ENCODE measurements around the gene OR9G1.
"Not testable (repeated sequence)": the region's sequence is repeated elsewhere in the genome, so short reads cannot be mapped to it uniquely, and the experiment has no call there.

OR9G1 gene
- total RNA-seq, result 0 reads per million in 2 donors

DNA sequence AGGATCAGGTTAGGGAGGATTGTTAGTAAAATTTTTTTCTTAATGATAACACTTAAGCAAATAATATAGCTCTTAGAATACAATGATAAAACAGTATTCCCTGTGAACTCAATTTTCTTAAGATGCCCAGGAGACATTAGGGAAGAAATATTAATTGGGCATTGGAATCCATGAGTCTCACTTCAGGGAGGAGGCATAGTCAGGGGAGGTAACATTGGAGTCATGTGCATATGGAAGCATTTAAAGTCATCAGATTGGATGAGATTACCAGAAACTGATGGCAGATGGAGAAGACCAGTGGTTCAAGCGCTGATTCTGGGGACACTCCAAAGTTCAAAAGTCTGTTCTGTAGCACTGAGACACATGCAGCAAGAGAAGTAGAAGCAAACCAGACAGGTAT is at the start of gene OR9G1:
Gene OR9G1, plus strand, starts transcription at position 301 of the 400 bp plus-strand sequence. CDS start 1,293 bp downstream, outside the sequence.
- no peak for DNase-seq

DNA sequence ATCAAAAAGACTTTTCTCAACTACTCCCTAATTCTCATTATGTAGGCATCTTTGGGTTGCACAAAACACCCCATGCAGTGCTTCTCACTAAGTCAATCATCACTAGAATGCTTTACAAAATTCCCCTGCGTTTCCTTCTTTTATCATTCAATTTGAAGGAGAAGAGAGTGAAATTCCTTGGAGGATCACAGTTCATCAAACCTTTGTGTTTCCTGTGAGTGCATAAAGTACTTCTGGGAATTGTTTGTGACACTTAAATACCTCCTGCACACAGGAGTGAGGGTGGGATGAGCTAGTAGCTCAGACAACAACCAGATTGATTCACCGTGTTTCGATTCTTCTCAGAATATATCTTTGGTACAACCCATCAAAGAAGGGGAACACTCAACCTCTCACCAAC is 39.1 kb upstream of the OR9G1 start:
- no peak for DNase-seq

- DNase-seq, result no peak
Observed at GRCh38 chr11:56663386-56663785, 35.5 kb upstream of the OR9G1 start, which contains the start of gene OR5AR1. OR5AR1 (plus strand) TSS chr11:56663686; CDS start chr11:56663686, 0 bp downstream.

GRCh38 chr11:56670984-56671383 is 27.9 kb upstream of the OR9G1 start:
- no peak for DNase-seq

DNA sequence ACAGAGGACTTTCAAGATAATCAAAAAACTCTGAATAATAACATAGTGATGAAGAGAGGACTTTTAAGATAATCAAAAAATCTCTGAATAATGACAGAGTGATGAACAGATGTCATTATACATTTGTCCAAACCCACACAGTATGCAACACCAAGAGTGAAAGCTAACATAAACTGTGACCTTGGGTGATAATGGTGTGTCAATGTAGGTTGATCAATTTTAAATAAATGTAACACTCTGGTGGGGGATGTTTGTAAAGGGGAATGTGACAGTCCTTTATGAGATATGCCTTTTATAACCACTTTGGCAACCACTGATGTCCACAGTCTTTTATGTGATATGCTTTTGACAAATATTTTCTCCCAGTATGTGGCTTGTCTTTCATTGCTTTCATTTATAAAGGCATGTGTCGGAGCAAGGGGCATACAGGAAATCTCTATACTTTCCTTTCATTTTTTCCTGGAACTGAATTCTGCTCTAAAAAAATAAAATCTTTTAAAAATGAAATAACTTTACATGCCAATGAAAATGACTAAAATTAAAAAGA is 10.3 kb upstream of the OR9G1 start:
- no peak for DNase-seq

- DNase-seq, result not testable (repeated sequence)
Observed at GRCh38 chr11:56691179-56691578, 7.7 kb upstream of the OR9G1 start.

DNA sequence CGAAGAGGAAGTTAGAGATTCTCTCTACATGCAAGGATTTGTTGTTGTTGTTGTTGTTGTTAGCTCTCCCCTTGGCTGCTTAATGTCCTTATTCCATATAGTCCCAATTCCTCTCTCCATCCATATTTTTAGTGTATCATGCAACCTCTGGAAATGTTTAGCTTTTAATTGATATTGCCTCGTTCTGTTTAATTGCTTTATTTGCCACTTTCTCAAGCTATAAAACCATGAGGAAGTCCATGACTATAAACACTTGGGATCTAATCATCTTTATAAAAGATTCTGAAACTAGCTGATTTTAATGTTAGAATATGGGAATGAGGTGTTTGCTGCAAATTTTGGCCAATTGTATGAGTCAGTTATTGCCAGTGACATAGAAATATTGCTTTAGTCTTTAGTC is 5.5 kb upstream of the OR9G1 start:
- no peak for DNase-seq

GRCh38 chr11:56700242-56700913 is 1.5 kb downstream of the OR9G1 start:
- DNase-seq, result no peak

DNA sequence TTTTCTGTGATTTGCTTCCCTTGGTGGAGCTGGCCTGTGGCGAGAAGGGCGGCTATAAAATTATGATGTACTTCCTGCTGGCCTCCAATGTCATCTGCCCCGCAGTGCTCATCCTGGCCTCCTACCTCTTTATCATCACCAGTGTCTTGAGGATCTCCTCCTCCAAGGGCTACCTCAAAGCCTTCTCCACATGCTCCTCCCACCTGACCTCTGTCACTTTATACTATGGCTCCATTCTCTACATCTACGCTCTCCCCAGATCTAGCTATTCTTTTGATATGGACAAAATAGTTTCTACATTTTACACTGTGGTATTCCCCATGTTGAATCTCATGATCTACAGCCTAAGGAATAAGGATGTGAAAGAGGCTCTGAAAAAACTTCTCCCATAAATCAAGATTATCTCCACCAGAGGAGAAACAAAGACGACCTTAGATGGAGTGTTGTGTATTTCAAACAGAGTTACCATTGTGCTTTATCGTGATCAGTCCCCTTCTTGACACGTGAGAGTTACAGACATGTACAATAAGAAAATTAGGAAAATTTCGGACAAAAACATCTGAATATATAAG is 2.1 kb downstream of the OR9G1 start:
- no peak for DNase-seq

- DNase-seq, result no peak
Observed at GRCh38 chr11:56705784-56706396, 7.0 kb downstream of the OR9G1 start.

GRCh38 chr11:56706486-56706885 is 7.6 kb downstream of the OR9G1 start:
- no peak for DNase-seq

GRCh38 chr11:56714206-56714605 is 15.3 kb downstream of the OR9G1 start:
- no peak for DNase-seq

DNA sequence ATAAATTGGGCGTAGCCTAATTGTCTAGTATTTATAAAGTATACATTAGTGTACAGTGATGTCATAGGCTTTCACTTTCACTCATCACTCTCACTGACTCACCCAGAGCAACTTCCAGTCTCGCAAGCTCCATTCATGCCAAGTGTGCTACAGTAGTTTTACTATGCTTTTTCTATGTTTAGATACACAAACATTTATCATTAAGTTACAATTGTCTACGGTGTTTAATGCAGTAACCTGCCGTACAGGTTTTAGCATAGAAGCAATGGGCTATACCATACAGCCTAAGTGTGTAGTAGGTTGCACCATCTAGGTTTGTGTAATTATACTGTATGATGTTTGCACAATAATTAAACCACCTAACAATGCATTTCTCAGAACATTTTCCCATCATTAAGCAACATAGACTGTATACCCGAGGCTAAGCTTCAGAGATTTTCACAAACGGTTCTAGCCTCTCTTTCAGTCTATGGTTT is 17.5 kb downstream of the OR9G1 start:
- DNase-seq, result no peak

DNA sequence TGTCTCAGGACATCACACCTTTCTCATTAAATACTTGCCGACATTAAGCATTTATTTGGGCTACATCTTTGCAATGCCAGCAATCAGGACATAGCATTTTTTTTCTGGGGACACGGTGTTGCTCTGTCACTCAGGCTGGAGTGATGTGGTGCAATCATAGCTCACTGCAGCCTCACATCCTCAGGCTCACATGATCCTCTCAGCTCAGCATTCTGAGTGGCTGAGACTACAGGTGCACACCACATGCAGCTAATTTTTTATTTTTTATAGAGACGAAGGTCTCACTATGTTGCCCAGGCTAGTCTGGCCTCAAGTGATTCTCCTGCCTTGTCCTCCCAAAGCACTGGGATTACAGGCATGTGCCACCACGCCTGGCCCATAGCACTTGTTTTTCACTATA is 21.6 kb downstream of the OR9G1 start:
- DNase-seq, result no peak

DNA sequence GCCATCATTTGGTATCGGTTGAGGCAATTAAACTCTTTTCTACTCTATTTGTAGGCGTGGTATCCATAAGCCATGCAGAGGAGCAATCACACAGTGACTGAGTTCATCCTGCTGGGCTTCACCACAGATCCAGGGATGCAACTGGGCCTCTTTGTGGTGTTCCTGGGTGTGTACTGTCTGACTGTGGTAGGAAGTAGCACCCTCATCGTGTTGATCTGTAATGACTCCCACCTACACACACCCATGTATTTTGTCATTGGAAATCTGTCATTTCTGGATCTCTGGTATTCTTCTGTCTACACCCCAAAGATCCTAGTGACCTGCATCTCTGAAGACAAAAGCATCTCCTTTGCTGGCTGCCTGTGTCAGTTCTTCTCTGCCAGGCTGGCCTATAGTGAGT is 41.2 kb downstream of the OR9G1 start:
- no peak for DNase-seq

- DNase-seq, result no peak
Observed at GRCh38 chr11:56740886-56741285, 42.0 kb downstream of the OR9G1 start.

- no peak for DNase-seq
Observed at GRCh38 chr11:56748597-56748996, 49.7 kb downstream of the OR9G1 start, which contains the start of gene OR9G4. OR9G4 (minus strand) TSS chr11:56748697; CDS start chr11:56743766, 4,931 bp downstream.

DNA sequence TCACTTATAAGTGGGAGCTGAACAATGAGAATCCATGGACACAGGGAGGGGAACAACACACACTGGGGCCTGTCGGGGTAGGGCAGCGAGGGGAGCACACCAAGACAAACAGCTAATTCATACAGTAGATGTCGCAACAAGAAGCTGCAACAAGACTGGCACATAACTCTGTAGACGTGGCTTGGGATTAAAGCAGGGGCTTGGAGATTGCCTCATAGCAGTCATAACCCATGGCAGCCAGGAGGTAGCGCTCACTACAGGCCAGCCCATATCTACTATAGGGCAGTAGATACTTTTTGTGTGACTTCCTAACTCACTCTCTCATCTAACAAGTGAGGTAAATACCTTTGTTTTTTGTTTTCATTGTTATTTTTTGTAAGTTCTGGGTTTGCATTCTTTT is 51.3 kb downstream of the OR9G1 start:
- no peak for DNase-seq

- no peak for DNase-seq
Observed at GRCh38 chr11:56751480-56751879, 52.6 kb downstream of the OR9G1 start.
